ENCODE data around the gene MEG3. TPM values are rescaled to one million over a fixed set of nuclear protein-coding genes. Genes with fewer than 3 reads are reported as not detected.
"Not testable (repeated sequence)": the region's sequence is repeated elsewhere in the genome, so short reads cannot be mapped to it uniquely, and the experiment has no call there.

Gene MEG3
- total RNA-seq, 1 experiment from 2014 or later = not detected

- intact Hi-C loops (cut with micrococcal nuclease; ENCODE audit: unreplicated experiment) = no loop called here
- Histone ChIP-seq H3K36me3 (ENCODE audit: low read depth) (no peaks in the 10 kb centered on the region), H3K9me3 (ENCODE audit: insufficient read depth, low read depth) (no peaks in the 10 kb centered on the region), H2AFZ (no peak overlapping the region), H3K4me1 (replicated peaks; ENCODE audit: insufficient read depth) (no peaks in the 10 kb centered on the region), H3K27me3 (ENCODE audit: insufficient read depth, low read depth) (peaks cover 64% of the 10 kb centered on the region), H3K27ac (no peak overlapping the region), H3K79me2 (ENCODE audit: low read depth) (no peaks in the 10 kb centered on the region), H4K20me1 (ENCODE audit: insufficient read depth) (no peaks in the 10 kb centered on the region), H3K4me3 (no peak overlapping the region), H3F3A (ENCODE audit: insufficient read depth, low read depth) (no peaks in the 10 kb centered on the region), H3K4me2 (no peak overlapping the region), H3K9me2 (ENCODE audit: insufficient read depth) (no peaks in the 10 kb centered on the region)
- POLR2A ChIA-PET (ENCODE audit: unreplicated experiment) = no interaction called here
- no TSS peak for BruUV-seq (replicated peaks)
- TF ChIP-seq EZH2 (IDR thresholded peaks at IDR 0.05; ENCODE audit: low read depth) (no peak), CTCF (conservative IDR thresholded peaks at IDR 0.05) (no peak)
- CTCF ChIA-PET = no interaction called here
- DNase-seq = no peak
Measured at GRCh38 chr14:100800041-100800440, 25.9 kb upstream of the MEG3 start.

- H3K9me3 ChIP-seq (ENCODE audit: insufficient read depth, low read depth); H3K79me2 ChIP-seq (ENCODE audit: low read depth); intact Hi-C loops (cut with micrococcal nuclease; ENCODE audit: unreplicated experiment); CTCF ChIA-PET; BruUV-seq (replicated peaks); H3F3A ChIP-seq (ENCODE audit: insufficient read depth, low read depth); H3K36me3 ChIP-seq (ENCODE audit: low read depth); H3K4me1 ChIP-seq (replicated peaks; ENCODE audit: insufficient read depth); H3K4me3 ChIP-seq; H3K27ac ChIP-seq; H3K9me2 ChIP-seq (ENCODE audit: insufficient read depth); H3K4me2 ChIP-seq; H4K20me1 ChIP-seq (ENCODE audit: insufficient read depth); POLR2A ChIA-PET (ENCODE audit: unreplicated experiment); H2AFZ ChIP-seq; DNase-seq: not testable (repeated sequence)
- H3K27me3 ChIP-seq (ENCODE audit: insufficient read depth, low read depth) = peaks cover 71% of the 10 kb centered on the region
Measured at GRCh38 chr14:100801433-100801832, 24.5 kb upstream of the MEG3 start.

GRCh38 chr14:100802179-100802578 is 23.7 kb upstream of the MEG3 start:
- H3K4me3 ChIP-seq = no peak overlapping the region
- POLR2A ChIA-PET (ENCODE audit: unreplicated experiment) = no interaction called here
- no peak for TF ChIP-seq CTCF (conservative IDR thresholded peaks at IDR 0.05)
- TF ChIP-seq EZH2 (IDR thresholded peaks at IDR 0.05; ENCODE audit: low read depth) = no peak
- no peak overlapping the region for H3K4me2 ChIP-seq
- H3K9me2 ChIP-seq (ENCODE audit: insufficient read depth) = no peaks in the 10 kb centered on the region
- no TSS peak for BruUV-seq (replicated peaks)
- DNase-seq = no peak
- no peaks in the 10 kb centered on the region for H3K79me2 ChIP-seq (ENCODE audit: low read depth)
- CTCF ChIA-PET = no interaction called here
- H3K4me1 ChIP-seq (replicated peaks; ENCODE audit: insufficient read depth) = no peaks in the 10 kb centered on the region
- no peaks in the 10 kb centered on the region for H3K9me3 ChIP-seq (ENCODE audit: insufficient read depth, low read depth)
- H3K27me3 ChIP-seq (ENCODE audit: insufficient read depth, low read depth) = peaks cover 73% of the 10 kb centered on the region
- no peaks in the 10 kb centered on the region for H3F3A ChIP-seq (ENCODE audit: insufficient read depth, low read depth)
- H3K36me3 ChIP-seq (ENCODE audit: low read depth) = no peaks in the 10 kb centered on the region
- H4K20me1 ChIP-seq (ENCODE audit: insufficient read depth) = no peaks in the 10 kb centered on the region
- H2AFZ ChIP-seq = no peak overlapping the region
- intact Hi-C loops (cut with micrococcal nuclease; ENCODE audit: unreplicated experiment) = no loop called here
- no peak overlapping the region for H3K27ac ChIP-seq

- Histone ChIP-seq H3K36me3 (ENCODE audit: low read depth) (no peaks in the 10 kb centered on the region), H3F3A (ENCODE audit: insufficient read depth, low read depth) (no peaks in the 10 kb centered on the region), H3K4me1 (replicated peaks; ENCODE audit: insufficient read depth) (no peaks in the 10 kb centered on the region), H3K9me3 (ENCODE audit: insufficient read depth, low read depth) (no peaks in the 10 kb centered on the region), H3K4me3 (no peak overlapping the region), H3K4me2 (no peak overlapping the region), H3K27me3 (ENCODE audit: insufficient read depth, low read depth) (peaks cover 79% of the 10 kb centered on the region), H3K79me2 (ENCODE audit: low read depth) (no peaks in the 10 kb centered on the region), H2AFZ (no peak overlapping the region), H3K9me2 (ENCODE audit: insufficient read depth) (no peaks in the 10 kb centered on the region), H4K20me1 (ENCODE audit: insufficient read depth) (no peaks in the 10 kb centered on the region), H3K27ac (no peak overlapping the region)
- no peak for DNase-seq
- TF ChIP-seq CTCF (conservative IDR thresholded peaks at IDR 0.05) (no peak), EZH2 (IDR thresholded peaks at IDR 0.05; ENCODE audit: low read depth) (no peak)
- intact Hi-C loops (cut with micrococcal nuclease; ENCODE audit: unreplicated experiment) = no loop called here
- ChIA-PET POLR2A (ENCODE audit: unreplicated experiment) (no interaction called here), CTCF (no interaction called here)
- no TSS peak for BruUV-seq (replicated peaks)
Measured at GRCh38 chr14:100802766-100803165, 23.2 kb upstream of the MEG3 start.

Data from PC-9 (cell line).